Dendritic cell treated with granulocyte-macrophage colony-stimulating factor and Interleukin-4, amounts not matched to agents 40 ng/mL and 50 ng/mL, for 4 days (primary cell): ENCODE data around the gene RAD23B.

ENCODE experiments used
- H3K27ac Mint-ChIP-seq: one replicate; pipeline ENCODE4 v1.8.0; 2022; ENCODE audit warnings: mild to moderate bottlenecking, mixed read lengths
- H3K27me3 Mint-ChIP-seq: one replicate; pipeline ENCODE4 v1.8.0; 2022; ENCODE audit warnings: mild to moderate bottlenecking, mixed read lengths
- H3K36me3 Mint-ChIP-seq: one replicate; pipeline ENCODE4 v1.8.0; 2022; ENCODE audit warnings: low read depth, mixed read lengths
- H3K4me1 Mint-ChIP-seq: one replicate; pipeline ENCODE4 v1.8.0; 2022; ENCODE audit warnings: low read depth, mixed read lengths
- H3K4me3 Mint-ChIP-seq: one replicate; pipeline ENCODE4 v1.8.0; 2022; ENCODE audit warnings: mild to moderate bottlenecking, moderate library complexity, mixed read lengths
- H3K9me3 Mint-ChIP-seq: one replicate; pipeline ENCODE4 v1.8.0; 2022; ENCODE audit warnings: mixed read lengths
- intact Hi-C: fragments of 100-400 bp; cut with micrococcal nuclease; formaldehyde crosslinking; loops from one replicate; pipeline ENCODE4 v1.15.0; 2022

Gene RAD23B

DNA sequence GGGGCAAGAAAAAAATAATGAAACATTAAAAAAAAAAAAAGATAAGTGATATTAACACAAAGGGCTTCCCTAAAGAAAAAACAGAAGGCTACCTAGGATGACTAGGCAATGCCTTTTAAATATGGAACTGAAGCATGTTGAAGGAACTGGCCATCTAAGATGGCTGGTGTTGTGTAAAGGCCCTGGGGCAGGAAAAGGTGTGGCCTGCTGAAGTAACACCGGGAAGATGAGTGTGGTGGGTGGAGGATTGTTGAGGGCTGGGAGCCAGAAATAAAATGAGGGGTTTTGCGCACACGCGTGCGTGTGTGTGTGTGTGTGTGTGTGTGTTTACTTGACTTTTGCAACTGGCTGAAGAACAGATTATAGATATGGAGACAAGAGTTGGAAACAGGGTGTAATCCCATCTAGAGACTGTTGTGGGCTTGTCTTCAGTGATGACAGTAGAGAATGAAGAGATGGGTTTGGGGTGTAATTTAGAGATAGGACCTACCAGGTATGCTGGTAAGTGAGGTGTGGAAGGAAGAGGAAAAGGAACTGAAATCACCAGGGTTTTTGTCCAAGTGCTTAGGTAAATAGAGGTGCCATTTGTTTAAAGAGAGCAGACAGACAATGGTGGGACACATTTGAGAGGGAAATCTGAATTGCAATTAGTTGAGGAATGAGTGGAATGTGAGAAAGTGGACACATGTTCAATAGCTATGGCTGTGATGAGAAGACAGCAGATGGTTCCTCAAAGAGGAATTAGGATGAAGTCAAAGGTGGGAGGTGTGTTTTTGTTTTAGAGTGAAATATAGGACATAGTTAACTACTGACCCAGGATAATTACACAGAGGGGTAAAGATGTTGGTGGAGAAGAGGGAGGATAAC lies 33.9 kb downstream of the RAD23B start:
- peak overlapping the region; percentile 47 for H3K27ac Mint-ChIP-seq
- H3K4me3 Mint-ChIP-seq: no peak overlapping the region
- peaks cover 60% of the 10 kb centered on the region for H3K4me1 Mint-ChIP-seq
- H3K27me3 Mint-ChIP-seq: no peaks in the 10 kb centered on the region
- peaks cover 10% of the 10 kb centered on the region for H3K9me3 Mint-ChIP-seq
- H3K36me3 Mint-ChIP-seq: peaks cover 97% of the 10 kb centered on the region
- intact Hi-C loops: no loop called here

DNA sequence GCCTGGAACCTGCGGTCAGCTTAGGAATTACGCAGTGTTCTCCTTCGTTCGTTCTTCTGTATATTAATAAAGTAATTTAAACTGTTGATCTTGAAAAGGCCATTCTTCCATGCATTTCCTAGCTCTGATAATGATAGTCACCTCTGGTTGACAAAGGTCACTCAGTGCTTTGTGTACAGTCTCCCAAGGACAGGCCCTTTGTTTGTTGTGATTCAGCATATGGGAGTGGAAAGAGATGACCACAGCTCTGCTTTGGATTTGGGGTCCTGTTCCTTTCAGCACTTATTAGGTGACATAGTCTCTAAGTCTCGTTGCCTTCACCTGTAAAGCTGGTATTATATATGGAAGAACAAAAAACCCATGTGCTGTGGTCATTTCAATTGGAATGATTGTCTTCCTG lies 39.6 kb downstream of the RAD23B start:
- peak overlapping the region; percentile 87 for H3K27ac Mint-ChIP-seq
- H3K4me3 Mint-ChIP-seq: no peak overlapping the region
- H3K27me3 Mint-ChIP-seq: no peaks in the 10 kb centered on the region
- H3K36me3 Mint-ChIP-seq: peaks cover 94% of the 10 kb centered on the region
- intact Hi-C loops: loop anchor here (5.0 kb wide), 1 partner anchor 40 kb away; the partner anchor contains the start of gene RAD23B
- peaks cover 55% of the 10 kb centered on the region for H3K4me1 Mint-ChIP-seq
- no peaks in the 10 kb centered on the region for H3K9me3 Mint-ChIP-seq

DNA sequence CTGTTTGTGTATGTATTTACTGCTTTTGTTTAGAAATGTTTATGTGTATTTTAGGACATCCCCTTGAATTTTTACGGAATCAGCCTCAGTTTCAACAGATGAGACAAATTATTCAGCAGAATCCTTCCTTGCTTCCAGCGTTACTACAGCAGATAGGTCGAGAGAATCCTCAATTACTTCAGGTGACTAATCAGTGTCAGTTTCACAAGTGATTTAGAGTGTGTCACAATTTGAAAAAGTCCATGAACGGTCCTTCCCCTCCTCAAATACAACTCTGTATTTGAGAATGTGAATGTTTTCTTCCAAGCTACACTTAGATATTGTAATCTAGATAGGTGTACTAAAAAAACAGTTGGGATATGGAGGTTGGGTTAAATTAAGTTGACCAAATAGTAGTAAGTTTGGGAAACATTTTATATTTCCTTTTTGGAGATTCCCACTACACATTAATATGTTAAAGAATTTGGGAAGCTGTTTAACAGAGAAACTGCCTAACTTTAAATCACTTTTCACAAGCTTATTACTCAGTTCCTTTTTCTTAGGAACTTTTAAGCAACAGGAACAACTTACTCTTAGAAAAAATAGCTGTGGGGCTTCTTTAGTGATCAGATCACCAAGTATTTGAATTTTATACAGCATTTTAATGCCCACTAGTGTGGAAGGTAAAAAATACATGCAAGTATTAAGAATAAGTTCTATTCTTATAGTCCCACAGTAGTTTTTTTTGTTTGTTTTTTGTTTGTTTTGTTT lies 40.9 kb downstream of the RAD23B start:
- H3K27me3 Mint-ChIP-seq: no peaks in the 10 kb centered on the region
- no peaks in the 10 kb centered on the region for H3K9me3 Mint-ChIP-seq
- H3K27ac Mint-ChIP-seq: peak overlapping the region; percentile 87
- H3K4me3 Mint-ChIP-seq: peak overlapping the region; percentile 45
- H3K4me1 Mint-ChIP-seq: peaks cover 55% of the 10 kb centered on the region
- intact Hi-C loops: loop anchor here (2.0 to 5.0 kb wide), 2 partner anchors 15 to 42 kb away; partner anchors contain the start of gene RAD23B
- H3K36me3 Mint-ChIP-seq: peaks cover 94% of the 10 kb centered on the region

DNA sequence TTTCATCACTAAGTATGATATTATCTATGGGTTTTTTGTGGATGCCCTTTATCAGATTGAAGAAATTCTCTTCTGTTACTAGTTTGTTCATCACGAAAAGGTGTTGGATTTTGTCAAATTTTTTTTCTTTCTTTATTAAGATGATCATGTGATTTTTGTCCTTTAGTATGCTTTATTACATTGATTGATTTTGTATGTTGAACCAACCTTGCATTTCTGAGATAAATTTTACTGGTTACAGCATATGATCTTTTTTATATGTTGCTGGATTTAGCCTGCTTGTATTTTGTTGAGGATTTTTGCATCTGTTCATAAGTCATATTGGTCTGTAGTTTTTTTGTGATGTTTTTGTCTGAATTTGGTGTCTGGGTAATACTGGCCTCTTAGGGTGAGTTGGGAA lies 42.8 kb downstream of the RAD23B start:
- Mint-ChIP-seq H3K36me3 (peaks cover 92% of the 10 kb centered on the region), H3K4me3 (no peak overlapping the region), H3K4me1 (peaks cover 55% of the 10 kb centered on the region), H3K27me3 (no peaks in the 10 kb centered on the region), H3K27ac (peak overlapping the region; percentile 84), H3K9me3 (no peaks in the 10 kb centered on the region)
- intact Hi-C loops: loop anchor here (2.0 kb wide), 1 partner anchor 13 kb away; no protein-coding TSS in a partner anchor

DNA sequence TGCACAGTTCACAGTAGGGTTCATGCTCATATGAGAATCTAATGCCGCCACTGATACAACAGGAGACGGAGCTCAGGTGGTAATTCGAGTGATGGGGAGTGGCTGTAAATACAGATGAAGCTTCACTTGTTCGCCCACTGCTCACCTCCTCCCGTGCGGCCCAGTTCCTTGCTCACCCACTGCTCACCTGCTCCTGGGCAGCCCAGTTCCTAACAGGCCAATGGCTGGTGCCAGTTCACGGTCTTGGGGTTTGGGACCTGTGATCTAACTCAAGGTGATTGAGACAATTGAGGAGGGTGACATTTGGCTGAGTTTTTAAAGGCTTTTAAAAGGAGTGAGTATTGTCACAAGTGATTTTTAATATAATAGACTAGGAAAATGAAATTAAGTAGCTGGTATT lies 45.4 kb downstream of the RAD23B start:
- H3K36me3 Mint-ChIP-seq: peaks cover 94% of the 10 kb centered on the region
- H3K27me3 Mint-ChIP-seq: no peaks in the 10 kb centered on the region
- no peaks in the 10 kb centered on the region for H3K9me3 Mint-ChIP-seq
- intact Hi-C loops: no loop called here
- H3K27ac Mint-ChIP-seq: peak overlapping the region; percentile 84
- H3K4me1 Mint-ChIP-seq: peaks cover 58% of the 10 kb centered on the region
- H3K4me3 Mint-ChIP-seq: no peak overlapping the region

DNA sequence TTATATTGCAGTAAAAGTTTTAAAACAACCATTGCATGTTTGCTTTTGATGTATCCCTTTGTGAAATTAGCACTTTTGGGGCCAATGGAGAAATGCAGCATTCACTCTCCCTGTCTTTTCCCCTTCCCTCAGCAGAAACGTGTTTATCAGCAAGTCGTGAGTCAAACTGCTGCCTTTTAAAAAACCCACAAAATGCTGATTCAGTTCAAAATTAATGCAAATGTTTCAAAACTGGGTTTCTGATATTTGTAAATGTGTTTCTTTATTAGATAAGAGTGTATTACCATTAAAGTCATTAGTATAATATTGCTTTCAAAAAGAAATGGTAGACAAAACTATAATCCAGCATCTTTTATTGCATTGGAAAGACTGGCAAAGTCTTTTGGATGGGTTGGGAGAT lies 47.3 kb downstream of the RAD23B start:
- Mint-ChIP-seq H3K4me3 (no peak overlapping the region), H3K27ac (peak overlapping the region; percentile 48), H3K36me3 (peaks cover 98% of the 10 kb centered on the region), H3K4me1 (peaks cover 63% of the 10 kb centered on the region), H3K27me3 (no peaks in the 10 kb centered on the region), H3K9me3 (no peaks in the 10 kb centered on the region)
- intact Hi-C loops: no loop called here

DNA sequence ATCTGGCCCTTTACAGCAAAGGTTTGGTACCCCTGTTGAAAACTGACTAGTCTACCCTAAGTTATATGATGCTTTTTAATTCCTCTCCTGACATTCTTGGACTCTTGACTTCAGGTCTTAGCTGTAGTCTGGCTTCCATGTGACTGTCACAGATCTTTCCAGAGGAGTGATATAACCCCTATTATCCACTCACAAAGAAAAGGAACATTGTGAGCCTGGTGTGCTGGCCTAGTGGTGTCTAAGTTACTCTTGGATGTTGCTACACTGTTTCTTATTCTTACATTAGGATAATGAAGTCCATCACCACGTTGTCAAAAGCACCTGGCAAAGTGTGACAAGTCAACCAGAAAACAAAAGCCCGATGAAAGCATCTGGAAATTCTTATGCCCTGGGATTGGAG lies 49.8 kb downstream of the RAD23B start:
- H3K36me3 Mint-ChIP-seq: peaks cover 98% of the 10 kb centered on the region

DNA sequence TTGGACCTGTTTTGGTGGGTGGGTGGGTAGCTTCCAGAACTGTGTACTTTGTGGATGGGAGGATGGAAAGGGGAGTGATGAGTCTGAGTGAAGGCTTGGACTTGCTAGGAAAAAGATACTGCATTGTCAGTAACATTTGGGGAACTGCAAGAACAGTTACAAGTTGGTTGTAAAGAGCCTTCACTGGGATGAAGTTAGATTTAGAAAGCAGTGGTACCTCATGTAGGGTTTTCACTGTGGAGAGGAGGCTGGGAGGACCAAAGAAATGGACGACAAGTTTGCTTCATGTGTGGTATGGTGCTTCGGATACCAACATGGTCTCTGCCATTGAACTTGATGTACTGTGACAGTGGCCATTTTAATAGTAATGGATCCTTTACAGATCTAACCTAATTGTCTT lies 50.3 kb downstream of the RAD23B start:
- H3K27ac Mint-ChIP-seq: peak overlapping the region; percentile 17
- H3K27me3 Mint-ChIP-seq: no peaks in the 10 kb centered on the region
- no peaks in the 10 kb centered on the region for H3K9me3 Mint-ChIP-seq
- H3K36me3 Mint-ChIP-seq: peaks cover 97% of the 10 kb centered on the region
- H3K4me3 Mint-ChIP-seq: no peak overlapping the region
- H3K4me1 Mint-ChIP-seq: peaks cover 74% of the 10 kb centered on the region
- intact Hi-C loops: no loop called here

More for the DNA sequence above, 49.8 kb downstream of the RAD23B start:
- Mint-ChIP-seq H3K4me3 (no peak overlapping the region), H3K27me3 (no peaks in the 10 kb centered on the region), H3K27ac (peak overlapping the region; percentile 17), H3K9me3 (no peaks in the 10 kb centered on the region), H3K4me1 (peaks cover 74% of the 10 kb centered on the region)
- intact Hi-C loops: no loop called here

DNA sequence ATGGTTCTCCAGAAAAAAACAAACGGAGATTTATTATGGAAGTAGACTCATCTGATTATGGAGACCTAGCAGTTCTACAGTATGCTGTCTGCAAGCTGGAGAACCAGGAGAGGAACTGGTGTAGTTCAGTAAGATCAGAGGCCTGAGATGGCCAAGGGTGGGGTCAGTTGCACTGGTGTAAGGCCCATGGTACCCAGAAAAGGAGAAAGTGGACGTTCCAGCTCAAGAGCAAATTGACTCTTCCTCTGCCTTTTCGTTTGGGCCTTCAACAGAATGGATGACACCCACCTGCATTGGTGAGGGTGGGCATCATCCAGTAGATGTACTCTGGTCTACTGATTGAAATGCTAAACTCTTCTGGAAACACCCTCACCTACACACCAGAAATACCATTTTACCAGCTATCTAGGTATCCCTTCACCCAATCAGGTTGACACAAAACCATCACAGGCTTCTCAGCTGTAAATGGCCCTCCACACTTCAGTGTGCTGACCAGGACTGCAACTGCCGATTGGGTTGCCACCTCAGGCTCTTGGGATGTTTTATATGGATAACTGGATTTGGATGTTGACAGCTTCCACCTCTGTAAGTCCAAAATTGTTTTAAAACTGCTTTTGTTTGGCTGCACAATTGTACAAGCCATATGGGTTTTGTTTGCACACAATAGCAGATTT lies 51.2 kb downstream of the RAD23B start:
- H3K4me3 Mint-ChIP-seq: no peak overlapping the region
- intact Hi-C loops: no loop called here
- H3K27ac Mint-ChIP-seq: no peak overlapping the region
- H3K27me3 Mint-ChIP-seq: no peaks in the 10 kb centered on the region
- no peaks in the 10 kb centered on the region for H3K9me3 Mint-ChIP-seq
- peaks cover 75% of the 10 kb centered on the region for H3K4me1 Mint-ChIP-seq
- H3K36me3 Mint-ChIP-seq: peaks cover 98% of the 10 kb centered on the region

DNA sequence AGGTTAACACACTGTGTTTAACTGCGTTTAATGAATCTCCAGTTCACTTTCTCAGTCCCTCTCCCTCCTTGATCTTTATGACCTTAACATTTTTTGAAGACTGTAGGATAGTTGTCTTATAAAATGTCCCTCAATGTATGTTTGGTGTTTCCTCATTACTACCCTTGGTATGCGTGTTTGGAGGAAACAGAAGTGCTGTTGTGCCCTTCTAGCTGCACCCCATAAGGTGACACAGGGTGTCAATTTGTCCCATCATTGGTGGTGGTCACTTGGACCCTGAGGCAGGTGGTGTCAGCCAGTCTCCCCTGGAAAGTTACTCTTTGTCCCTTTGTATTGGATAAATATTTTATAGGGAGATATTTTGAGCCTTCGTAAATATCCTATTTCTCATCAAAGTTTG lies 52.3 kb downstream of the RAD23B start:
- Mint-ChIP-seq H3K4me3 (no peak overlapping the region), H3K4me1 (peaks cover 76% of the 10 kb centered on the region), H3K27ac (peak overlapping the region; percentile 89), H3K9me3 (no peaks in the 10 kb centered on the region), H3K36me3 (peaks cover 93% of the 10 kb centered on the region), H3K27me3 (no peaks in the 10 kb centered on the region)
- intact Hi-C loops: no loop called here

DNA sequence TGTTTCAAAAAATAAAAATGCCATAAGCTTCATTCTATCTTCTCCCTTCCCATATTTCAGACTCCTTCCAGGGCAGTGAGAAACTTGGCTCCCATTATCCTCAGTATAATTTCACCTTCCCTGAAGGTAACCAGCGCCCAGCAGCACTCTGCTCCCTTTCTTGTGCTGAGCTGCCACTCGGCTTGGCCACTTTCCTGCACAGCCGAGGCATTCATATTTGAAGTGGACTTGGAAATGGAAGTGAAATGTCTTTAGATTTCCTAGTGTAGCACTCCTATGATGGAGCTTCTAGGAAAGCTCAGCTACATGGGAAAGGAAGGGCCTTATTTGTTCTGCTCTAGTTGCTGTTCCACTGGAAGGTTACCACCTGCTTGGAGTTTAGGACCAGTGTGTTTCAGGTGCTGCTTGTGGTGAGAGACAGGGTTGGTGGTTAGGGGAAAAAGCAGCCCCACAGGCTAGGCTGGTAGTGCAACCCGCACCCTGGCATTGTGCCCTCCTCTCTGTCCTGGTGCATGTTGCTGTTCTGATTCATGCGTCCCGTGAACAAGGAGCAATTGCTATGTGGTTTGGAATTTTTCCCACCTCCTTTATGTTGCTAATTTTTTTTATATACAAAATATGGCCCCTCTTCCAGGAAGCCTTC lies 53.8 kb downstream of the RAD23B start:
- Mint-ChIP-seq H3K36me3 (peaks cover 91% of the 10 kb centered on the region), H3K27me3 (no peaks in the 10 kb centered on the region), H3K27ac (peak overlapping the region; percentile 89), H3K4me3 (no peak overlapping the region), H3K4me1 (peaks cover 85% of the 10 kb centered on the region), H3K9me3 (no peaks in the 10 kb centered on the region)
- intact Hi-C loops: no loop called here

DNA sequence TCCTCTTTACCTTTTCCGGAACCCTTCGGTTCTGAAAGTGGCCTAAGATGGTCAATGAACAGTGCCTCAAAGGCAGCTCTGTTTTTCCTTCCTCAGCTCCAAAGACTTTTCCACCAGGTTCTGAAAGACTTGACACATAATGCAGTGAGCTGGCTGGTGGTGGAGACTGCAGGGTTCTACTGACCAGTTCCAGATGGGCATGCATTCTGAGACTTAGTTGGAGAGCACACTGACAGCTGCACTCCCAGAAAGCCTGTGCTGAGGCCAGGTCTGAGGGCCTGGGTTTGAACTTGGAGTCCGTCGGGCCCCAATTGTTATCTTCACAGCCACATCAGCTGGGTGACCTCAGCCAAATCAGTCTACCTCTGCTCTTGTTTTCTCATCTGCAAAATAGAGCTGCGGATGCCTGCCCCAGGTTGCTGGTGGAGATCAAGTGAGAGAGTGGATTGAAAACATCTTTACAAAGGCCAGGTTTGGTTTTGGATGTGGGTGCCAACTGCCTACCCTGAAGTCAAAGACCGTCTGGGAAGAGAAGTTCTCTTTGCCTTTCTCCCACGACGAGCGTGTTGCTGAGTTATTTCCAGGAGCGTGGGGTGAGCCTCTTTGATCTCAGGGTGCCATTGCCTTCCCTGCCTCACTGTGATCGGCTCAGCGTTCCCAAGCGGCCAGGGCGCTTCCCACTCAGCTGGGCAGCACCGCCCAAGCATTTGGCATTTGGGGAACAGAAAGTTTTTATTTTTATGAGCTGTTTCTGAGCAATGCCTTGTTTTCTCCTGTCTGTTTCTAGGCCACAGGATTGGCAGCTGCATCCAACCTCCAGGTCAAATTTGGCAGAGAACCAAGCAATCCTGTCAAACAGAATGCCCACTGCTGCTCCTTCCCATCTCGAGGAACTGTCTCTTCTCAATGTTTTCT lies 54.9 kb downstream of the RAD23B start:
- peaks cover 83% of the 10 kb centered on the region for H3K36me3 Mint-ChIP-seq
- H3K4me1 Mint-ChIP-seq: peaks cover 74% of the 10 kb centered on the region
- H3K9me3 Mint-ChIP-seq: no peaks in the 10 kb centered on the region
- H3K4me3 Mint-ChIP-seq: peak overlapping the region; percentile 55
- intact Hi-C loops: loop anchor here (2.0 kb wide), 1 partner anchor 13 kb away; no protein-coding TSS in a partner anchor
- H3K27me3 Mint-ChIP-seq: no peaks in the 10 kb centered on the region
- peak overlapping the region; percentile 89 for H3K27ac Mint-ChIP-seq
